K562 (cell line): ENCODE data around the gene PDE6H.

Experiments used
- CBX3 ChIP-seq, 2 experiments: IDR thresholded peaks; 1 replicate in 1 of 2; 2 replicates in 1 of 2; pipeline ENCODE4 v1.6.1; 2012; ENCODE audit warnings: inconsistent platforms in 2 of 2, low read length in 2 of 2, borderline replicate concordance in 1 of 2, control low read depth in 1 of 2
- EZH2 ChIP-seq: IDR thresholded peaks from 2 replicates; pipeline ENCODE4 v1.6.1; 2012; ENCODE audit warnings: low read depth, mild to moderate bottlenecking, inconsistent platforms, low read length, borderline replicate concordance
- NR2F6 ChIP-seq: fragments of 450-650 bp; formaldehyde crosslinking; IDR thresholded peaks from 2 replicates; pipeline ENCODE4 v1.4.0; 2020; ENCODE audit warnings: mild to moderate bottlenecking
- RCOR1 ChIP-seq, 2 experiments: IDR thresholded peaks; 2 replicates each; pipeline ENCODE4 v1.6.1; 2012; ENCODE audit warnings: low read depth in 2 of 2, low read length in 2 of 2, borderline replicate concordance in 1 of 2, improper control_type of control experiment in 1 of 2
- TBL1XR1 ChIP-seq, 2 experiments: IDR thresholded peaks; 2 replicates each; pipeline ENCODE4 v1.6.1; 2012; ENCODE audit warnings: improper control_type of control experiment in 2 of 2, low read length in 2 of 2, mild to moderate bottlenecking in 1 of 2
- YY1 ChIP-seq, 3 experiments: IDR thresholded peaks; 2 replicates each; pipeline ENCODE4 v1.6.1; 2011; ENCODE audit warnings: low read length in 2 of 3, mild to moderate bottlenecking in 2 of 3, moderate library complexity in 2 of 3, borderline replicate concordance in 1 of 3, control low read depth in 1 of 3, low read depth in 1 of 3; ENCODE audit not compliant: insufficient read depth in 3 of 3, insufficient replicate concordance in 2 of 3, control insufficient read depth in 1 of 3, insufficient read length in 1 of 3; ENCODE audit errors: extremely low read depth in 1 of 3
- ZFP91 ChIP-seq: sonication (generic); formaldehyde crosslinking; IDR thresholded peaks from 2 replicates; pipeline ENCODE4 v1.8.0; 2022; ENCODE audit warnings: mild to moderate bottlenecking, missing genetic modification reagents
- TF ChIP-seq, protein P1 (sequence below), 3 experiments: IDR thresholded peaks in 2 of 3; conservative IDR thresholded peaks in 1 of 3; 2 replicates each; pipeline ENCODE4 v1.5.1; 2011 to 2012; ENCODE audit warnings: low read length in 3 of 3, mild to moderate bottlenecking in 3 of 3, control low read depth in 2 of 3, improper control_type of control experiment in 1 of 3, inconsistent platforms in 1 of 3, low read depth in 1 of 3, mixed read lengths in 1 of 3, moderate library complexity in 1 of 3; ENCODE audit not compliant: insufficient read depth in 2 of 3
- TF ChIP-seq, protein P2 (sequence below): IDR thresholded peaks from 2 replicates; pipeline ENCODE4 v1.6.1; 2016; ENCODE audit warnings: missing genetic modification characterization, missing compliant biosample characterization
- TF ChIP-seq, protein P3 (sequence below): sonication (generic); formaldehyde crosslinking; IDR thresholded peaks from 2 replicates; pipeline ENCODE4 v1.8.0; 2022; ENCODE audit warnings: mild to moderate bottlenecking, missing genetic modification reagents

DNA sequence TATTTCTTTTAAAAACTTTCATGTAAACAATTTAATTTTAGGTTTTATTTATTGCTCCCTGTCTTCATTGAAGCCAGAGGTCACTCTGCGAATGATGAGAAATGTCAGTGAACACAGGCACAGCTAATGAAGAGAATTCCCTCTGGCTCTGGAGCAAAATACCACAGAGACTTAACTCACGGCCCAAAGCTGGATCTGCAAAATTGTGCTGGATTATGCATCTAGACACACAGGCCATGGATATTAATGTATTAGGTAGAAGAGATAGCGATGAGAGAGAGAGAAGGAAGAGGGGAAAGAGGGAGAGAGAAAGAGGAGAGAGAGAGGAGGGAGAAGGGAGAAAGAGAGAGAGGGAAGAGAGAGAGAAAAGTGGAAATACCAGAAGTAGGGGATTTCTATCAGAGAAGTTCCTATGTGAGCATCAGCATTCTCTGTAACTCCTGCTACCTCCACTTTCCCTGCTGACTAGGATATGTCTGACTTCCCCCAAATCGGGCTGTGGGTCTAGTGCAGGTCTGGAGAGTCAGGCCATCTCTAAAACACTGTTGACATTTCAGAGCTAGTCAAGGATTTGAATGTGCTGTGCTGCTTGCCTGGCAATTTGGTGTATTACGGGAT is 15.2 kb upstream of the PDE6H start:
- TF ChIP-seq ZFP91 (CRISPR knock-in tag) (no peak), NR2F6 (no peak), CBX3 (IDR thresholded peaks at IDR 0.05; ENCODE audit: borderline replicate concordance in 1 of 2, low read length in 2 of 2) (no peak), TBL1XR1 (IDR thresholded peaks at IDR 0.05; ENCODE audit: low read length in 2 of 2) (no peak), EZH2 (no peak), RCOR1 (IDR thresholded peaks at IDR 0.05; ENCODE audit: borderline replicate concordance in 1 of 2, low read depth in 2 of 2, low read length in 2 of 2) (no peak), YY1 (IDR thresholded peaks at IDR 0.05; ENCODE audit: borderline replicate concordance in 1 of 3, control insufficient read depth in 1 of 3, extremely low read depth in 1 of 3, insufficient read depth in 3 of 3, insufficient read length in 1 of 3, insufficient replicate concordance in 2 of 3, low read depth in 1 of 3, low read length in 2 of 3) (no peak)
- TF ChIP-seq, protein P1, sequence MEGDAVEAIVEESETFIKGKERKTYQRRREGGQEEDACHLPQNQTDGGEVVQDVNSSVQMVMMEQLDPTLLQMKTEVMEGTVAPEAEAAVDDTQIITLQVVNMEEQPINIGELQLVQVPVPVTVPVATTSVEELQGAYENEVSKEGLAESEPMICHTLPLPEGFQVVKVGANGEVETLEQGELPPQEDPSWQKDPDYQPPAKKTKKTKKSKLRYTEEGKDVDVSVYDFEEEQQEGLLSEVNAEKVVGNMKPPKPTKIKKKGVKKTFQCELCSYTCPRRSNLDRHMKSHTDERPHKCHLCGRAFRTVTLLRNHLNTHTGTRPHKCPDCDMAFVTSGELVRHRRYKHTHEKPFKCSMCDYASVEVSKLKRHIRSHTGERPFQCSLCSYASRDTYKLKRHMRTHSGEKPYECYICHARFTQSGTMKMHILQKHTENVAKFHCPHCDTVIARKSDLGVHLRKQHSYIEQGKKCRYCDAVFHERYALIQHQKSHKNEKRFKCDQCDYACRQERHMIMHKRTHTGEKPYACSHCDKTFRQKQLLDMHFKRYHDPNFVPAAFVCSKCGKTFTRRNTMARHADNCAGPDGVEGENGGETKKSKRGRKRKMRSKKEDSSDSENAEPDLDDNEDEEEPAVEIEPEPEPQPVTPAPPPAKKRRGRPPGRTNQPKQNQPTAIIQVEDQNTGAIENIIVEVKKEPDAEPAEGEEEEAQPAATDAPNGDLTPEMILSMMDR (IDR thresholded peaks at IDR 0.05 in 2 of 3, conservative IDR thresholded peaks at IDR 0.05 in 1 of 3; ENCODE audit: insufficient read depth in 2 of 3, low read depth in 1 of 3, low read length in 3 of 3): no peak
- TF ChIP-seq, protein P2, sequence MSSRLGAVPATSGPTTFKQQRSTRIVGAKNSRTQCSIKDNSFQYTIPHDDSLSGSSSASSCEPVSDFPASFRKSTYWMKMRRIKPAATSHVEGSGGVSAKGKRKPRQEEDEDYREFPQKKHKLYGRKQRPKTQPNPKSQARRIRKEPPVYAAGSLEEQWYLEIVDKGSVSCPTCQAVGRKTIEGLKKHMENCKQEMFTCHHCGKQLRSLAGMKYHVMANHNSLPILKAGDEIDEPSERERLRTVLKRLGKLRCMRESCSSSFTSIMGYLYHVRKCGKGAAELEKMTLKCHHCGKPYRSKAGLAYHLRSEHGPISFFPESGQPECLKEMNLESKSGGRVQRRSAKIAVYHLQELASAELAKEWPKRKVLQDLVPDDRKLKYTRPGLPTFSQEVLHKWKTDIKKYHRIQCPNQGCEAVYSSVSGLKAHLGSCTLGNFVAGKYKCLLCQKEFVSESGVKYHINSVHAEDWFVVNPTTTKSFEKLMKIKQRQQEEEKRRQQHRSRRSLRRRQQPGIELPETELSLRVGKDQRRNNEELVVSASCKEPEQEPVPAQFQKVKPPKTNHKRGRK (tag): no peak
- TF ChIP-seq, protein P3, sequence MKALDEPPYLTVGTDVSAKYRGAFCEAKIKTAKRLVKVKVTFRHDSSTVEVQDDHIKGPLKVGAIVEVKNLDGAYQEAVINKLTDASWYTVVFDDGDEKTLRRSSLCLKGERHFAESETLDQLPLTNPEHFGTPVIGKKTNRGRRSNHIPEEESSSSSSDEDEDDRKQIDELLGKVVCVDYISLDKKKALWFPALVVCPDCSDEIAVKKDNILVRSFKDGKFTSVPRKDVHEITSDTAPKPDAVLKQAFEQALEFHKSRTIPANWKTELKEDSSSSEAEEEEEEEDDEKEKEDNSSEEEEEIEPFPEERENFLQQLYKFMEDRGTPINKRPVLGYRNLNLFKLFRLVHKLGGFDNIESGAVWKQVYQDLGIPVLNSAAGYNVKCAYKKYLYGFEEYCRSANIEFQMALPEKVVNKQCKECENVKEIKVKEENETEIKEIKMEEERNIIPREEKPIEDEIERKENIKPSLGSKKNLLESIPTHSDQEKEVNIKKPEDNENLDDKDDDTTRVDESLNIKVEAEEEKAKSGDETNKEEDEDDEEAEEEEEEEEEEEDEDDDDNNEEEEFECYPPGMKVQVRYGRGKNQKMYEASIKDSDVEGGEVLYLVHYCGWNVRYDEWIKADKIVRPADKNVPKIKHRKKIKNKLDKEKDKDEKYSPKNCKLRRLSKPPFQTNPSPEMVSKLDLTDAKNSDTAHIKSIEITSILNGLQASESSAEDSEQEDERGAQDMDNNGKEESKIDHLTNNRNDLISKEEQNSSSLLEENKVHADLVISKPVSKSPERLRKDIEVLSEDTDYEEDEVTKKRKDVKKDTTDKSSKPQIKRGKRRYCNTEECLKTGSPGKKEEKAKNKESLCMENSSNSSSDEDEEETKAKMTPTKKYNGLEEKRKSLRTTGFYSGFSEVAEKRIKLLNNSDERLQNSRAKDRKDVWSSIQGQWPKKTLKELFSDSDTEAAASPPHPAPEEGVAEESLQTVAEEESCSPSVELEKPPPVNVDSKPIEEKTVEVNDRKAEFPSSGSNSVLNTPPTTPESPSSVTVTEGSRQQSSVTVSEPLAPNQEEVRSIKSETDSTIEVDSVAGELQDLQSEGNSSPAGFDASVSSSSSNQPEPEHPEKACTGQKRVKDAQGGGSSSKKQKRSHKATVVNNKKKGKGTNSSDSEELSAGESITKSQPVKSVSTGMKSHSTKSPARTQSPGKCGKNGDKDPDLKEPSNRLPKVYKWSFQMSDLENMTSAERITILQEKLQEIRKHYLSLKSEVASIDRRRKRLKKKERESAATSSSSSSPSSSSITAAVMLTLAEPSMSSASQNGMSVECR (CRISPR knock-in tag): no peak
